Measurements from ENCODE around the gene BICRA.

The BICRA gene

GRCh38 chr19:47601180-47601904, 7.6 kb upstream of the BICRA start:
- DNase-seq: no peak

DNA sequence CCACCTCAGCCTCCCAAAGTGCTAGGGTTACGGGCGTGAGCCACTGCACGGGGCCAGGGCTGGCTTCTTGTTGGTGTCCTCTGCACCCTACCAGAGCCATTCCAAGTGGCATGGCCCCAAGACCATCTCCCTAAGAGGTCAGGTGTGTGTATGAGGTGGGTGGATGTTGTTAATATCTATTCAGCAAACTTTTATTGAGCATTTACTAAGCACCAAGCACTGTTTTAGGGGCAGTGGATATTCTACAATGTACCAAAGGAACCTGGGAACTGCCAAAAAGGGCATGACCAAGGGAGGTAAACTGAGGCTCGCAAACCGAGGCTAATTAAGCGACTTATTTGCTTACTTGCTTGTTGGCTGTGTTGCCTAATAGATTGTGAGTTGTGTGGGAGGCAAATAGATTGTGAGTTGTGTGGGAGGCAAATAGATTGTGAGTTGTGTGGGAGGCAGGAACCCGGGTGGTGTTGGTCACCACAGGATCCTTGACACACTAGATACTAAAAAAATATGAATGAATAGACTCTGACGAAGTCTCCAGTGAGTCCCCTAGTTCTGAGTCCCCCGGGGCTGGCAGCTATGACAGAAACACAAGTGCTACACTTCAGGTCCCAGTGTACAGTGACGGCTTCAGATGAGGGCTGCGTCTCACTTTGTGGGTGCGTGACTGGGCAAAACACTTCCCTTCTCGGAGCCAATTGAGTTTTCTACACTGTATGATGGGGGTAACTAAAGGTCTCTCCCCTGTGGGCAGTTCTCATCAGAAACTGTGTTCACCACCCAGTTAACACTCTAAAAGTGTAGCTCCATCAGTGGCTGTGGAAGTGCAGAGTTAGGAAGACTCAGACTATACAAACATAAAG, 5.0 kb upstream of the BICRA start:
- DNase-seq: no peak

DNA sequence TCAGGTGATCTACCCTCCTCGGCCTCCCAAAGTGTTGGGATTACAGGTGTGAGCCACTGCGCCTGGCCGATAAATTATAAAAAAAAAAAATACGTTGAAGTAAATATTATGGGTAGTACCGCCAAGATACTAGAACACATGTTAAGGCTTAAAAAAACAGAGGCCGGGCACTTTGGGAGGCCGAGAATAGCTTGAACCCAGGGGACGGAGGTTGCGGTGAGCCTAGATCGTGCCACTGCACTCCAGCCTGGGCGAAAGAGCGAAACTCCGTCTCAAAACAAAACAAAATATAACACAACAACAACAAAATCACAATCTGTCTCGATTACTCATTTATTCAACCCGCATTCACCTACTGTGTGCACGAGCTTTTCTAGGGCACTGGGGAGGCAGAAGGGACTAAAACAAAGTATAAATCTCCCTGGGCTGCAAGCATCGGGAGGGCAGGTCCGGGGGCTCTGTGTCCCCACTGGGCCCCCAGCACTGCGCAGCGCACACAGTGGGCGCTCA, 1.3 kb upstream of the BICRA start:
- no peak for DNase-seq

DNA sequence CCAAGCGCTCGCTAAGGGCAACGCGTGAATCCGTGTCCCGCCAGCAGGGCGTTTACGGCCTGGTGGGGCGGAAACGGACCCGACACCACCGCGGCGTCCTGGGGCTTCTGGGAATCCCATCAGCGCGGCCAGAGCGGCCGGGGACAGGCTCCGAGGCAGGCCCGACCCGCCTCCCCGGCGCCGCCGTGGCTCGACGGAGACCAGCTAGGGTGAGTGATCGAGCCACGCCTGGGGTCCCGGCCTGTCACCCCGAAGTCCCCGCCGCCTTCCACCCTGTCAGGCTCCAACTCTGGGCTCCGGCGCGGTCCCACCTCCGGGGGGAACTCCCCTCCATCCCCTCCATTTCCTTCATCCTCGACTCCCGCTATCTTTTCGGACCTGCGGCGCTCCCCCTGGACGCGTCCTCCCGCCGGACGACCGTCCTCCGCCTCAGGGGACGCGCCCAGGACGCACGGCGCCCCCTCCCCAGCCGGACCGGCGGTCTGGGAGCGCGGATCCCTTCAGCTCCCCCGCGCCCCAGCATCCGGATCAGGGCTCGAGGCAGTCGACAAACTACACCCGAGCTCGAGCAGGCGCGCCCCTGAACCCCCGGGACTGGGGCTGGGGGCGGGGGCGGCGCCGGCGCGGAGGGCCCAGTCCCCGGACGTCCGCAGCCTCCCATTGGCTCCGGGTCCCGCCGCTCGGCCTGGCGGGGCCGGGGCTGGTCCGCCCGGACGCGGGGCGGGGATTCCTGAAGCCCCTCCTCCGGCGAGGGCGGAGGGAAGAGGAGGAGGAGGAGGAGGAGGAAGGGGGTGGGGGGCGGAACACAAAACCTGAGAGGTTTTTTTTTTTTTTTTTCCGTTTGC, 638 bp upstream of the BICRA start:
- peak; percentile 33 for DNase-seq

GRCh38 chr19:47609906-47610894, 1.3 kb downstream of the BICRA start:
- DNase-seq: no peak

GRCh38 chr19:47610902-47611301, 2.0 kb downstream of the BICRA start:
- no peak for DNase-seq

- no peak for DNase-seq
Observed at GRCh38 chr19:47613165-47614020, 4.5 kb downstream of the BICRA start.

DNA sequence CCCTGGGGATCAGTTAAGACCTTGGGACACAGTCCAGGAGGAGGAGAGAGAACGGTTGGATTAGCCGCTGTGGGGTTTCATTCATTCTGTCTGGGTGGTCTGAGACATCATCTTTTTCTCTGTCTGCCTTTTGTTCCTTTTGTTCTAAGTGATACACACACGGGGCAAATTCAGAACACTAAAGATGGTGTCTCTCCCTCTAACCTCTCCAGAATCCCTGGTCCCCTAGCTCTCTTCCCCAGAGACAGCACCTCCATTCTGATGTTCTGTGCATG, 5.0 kb downstream of the BICRA start:
- no peak for DNase-seq

- DNase-seq: no peak
Observed at GRCh38 chr19:47614559-47614958, 5.6 kb downstream of the BICRA start.

DNA sequence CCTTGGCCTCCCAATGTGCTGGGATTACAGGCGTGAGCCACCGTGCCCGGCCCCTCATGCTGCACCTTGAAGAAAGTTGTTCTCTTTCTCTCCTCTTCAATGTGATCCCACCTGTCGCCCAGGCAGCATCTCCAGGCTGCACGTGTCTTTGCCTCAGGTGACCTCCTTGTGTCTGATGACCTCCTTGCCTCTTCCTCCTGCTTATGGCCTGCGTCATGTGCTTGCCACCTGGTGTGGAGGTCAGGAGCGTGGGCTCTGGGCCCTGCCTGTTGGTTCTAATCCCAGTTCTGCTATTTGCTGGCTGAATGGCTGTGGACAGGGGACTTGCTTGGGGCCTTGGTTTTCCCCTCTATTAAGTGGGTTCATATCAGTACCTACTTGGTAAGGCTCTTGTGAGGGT, 6.3 kb downstream of the BICRA start:
- no peak for DNase-seq

- DNase-seq: no peak
Observed at GRCh38 chr19:47615714-47616113, 6.8 kb downstream of the BICRA start.

DNA sequence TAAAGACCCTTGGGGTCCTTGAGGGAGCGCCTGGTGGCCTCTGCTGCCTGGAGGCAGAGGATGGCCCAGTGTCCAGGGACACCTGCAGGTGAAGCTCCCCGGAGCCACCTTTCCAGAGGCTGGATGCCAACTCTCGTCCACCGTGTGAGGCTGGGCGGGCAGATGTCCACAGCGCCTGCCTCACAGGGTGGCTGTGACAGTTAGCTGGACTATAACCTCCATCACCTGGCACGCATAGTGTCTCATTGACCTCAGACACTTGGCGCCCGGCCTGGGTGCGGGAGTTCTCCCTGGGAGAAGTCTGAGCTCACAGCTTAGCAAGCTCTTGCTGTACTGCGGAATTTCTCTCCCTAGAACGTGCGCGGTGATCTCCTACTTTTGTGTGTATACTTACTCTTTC, 9.8 kb downstream of the BICRA start:
- peak; percentile 28 for DNase-seq

GRCh38 chr19:47619763-47620162, 10.8 kb downstream of the BICRA start:
- no peak for DNase-seq

DNA sequence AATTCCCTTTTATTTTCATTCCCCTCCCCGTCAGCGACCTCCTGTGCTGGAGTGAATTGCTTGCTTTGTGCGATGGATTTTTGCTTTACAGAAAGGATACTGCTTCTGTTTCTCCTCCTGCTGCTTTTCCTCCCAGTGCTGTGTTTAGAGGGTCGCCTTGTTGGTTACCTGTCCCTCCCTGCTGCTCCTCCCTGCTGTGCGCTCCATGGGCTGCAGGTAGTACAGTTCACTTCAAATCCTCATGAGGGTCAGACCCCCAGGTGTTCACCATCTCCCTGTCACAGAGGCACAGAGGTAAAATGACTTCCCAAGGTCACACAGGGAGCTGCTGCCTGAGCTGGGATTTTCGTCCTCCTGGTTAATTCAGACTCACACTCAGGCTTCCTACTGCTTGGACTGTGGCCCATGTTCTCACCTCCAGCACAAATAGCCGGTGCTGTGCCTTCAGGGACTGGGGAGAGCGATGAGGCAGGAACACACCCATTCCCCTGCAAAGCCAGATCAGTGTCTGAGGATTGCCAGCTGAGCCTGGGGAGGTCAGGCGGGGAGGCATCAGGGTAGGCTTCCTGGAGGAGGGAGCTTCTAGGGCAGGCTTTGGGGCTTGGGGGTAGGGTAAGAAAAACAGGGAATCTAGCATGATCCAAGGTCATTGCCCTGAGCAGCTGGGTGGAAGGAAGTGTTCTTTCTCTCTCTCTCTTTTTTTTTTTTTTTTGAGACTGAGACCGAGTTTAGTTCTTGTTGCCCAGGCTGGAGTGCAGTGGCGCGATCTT, 14.4 kb downstream of the BICRA start:
- DNase-seq: no peak

DNA sequence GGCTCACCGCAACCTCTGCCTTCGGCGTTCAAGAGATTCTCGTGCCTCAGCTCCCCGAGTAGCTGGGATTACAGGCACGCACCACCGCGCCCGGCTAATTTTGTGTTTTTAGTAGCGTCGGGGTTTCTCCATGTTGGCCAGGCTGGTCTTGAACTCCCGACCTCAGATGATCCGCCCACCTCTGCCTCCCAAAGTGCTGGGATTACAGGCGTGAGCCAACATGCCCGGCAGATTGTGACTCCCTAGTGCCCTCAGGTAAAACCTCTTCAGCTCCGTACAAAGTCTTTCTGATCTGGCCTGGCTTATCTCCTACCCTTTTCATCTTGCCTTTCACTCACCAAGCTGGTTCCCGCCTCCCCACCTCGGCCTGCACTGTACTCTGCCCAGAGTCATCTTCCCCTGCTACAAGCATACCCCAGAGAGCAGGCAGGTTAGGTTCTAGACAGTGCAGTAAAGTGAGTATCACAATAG, 15.0 kb downstream of the BICRA start:
- DNase-seq: no peak

- no peak for DNase-seq
Observed at GRCh38 chr19:47625650-47626049, 16.7 kb downstream of the BICRA start.

GRCh38 chr19:47626238-47626637, 17.3 kb downstream of the BICRA start:
- DNase-seq: no peak

GRCh38 chr19:47628078-47628771, 19.3 kb downstream of the BICRA start:
- no peak for DNase-seq

- DNase-seq: no peak
Observed at GRCh38 chr19:47630594-47630993, 21.7 kb downstream of the BICRA start.

Data from SHP77 treated with DMSO at 0.1 percent for 48 hours (cell line).